Measurements from ENCODE around the gene CALU.

The CALU gene

GRCh38 chr7:128726059-128726736 is 13.0 kb upstream of the CALU start:
- DNase-seq, result no peak

- no peak for DNase-seq
These were observed 12.5 kb upstream of the CALU start for GRCh38 chr7:128726737-128727072.

GRCh38 chr7:128727239-128727638 is 11.9 kb upstream of the CALU start:
- DNase-seq, result no peak

GRCh38 chr7:128728598-128728997 is 10.6 kb upstream of the CALU start:
- DNase-seq, result no peak

- DNase-seq, result no peak
These were observed 9.7 kb upstream of the CALU start for GRCh38 chr7:128729494-128729893.

GRCh38 chr7:128731184-128731583 is 8.0 kb upstream of the CALU start:
- no peak for DNase-seq

DNA sequence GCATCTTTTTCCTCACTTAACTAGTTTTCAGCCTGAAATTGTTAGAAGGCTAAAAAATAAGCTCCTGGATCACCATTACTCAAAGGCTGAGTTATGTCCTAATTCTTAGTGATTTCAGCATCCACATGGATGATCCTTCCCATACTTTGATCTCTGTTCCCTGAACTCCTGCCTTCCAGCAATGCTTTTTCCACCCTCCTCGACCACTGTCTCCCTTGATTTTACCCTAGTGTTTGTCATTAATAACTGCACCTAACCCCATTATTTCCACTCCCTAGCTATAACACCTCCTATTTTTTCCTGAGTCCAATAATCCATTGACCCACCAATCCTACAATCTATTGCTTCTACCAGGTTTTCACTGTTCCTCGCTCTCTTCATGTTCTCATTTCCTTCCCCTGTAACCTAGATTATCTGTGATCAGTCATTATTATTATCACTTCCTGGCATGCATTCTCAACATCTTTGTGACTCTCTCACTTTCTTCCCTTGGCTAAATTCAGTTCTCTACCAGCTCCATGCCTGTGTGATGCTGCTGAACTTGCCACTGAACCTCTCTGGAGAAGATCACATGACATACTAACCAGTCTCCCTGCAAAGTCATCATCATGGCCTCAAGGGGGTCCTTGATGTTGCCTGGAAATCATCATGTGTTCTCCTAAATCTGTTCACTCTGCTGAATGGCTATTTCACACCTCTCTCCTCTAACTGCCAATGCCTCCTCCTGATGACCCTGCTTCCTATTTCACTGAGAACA is 6.5 kb upstream of the CALU start:
- DNase-seq, result no peak

- DNase-seq, result no peak
These were observed 5.9 kb upstream of the CALU start for GRCh38 chr7:128733278-128733645.

GRCh38 chr7:128734890-128735289 is 4.3 kb upstream of the CALU start:
- no peak for DNase-seq

DNA sequence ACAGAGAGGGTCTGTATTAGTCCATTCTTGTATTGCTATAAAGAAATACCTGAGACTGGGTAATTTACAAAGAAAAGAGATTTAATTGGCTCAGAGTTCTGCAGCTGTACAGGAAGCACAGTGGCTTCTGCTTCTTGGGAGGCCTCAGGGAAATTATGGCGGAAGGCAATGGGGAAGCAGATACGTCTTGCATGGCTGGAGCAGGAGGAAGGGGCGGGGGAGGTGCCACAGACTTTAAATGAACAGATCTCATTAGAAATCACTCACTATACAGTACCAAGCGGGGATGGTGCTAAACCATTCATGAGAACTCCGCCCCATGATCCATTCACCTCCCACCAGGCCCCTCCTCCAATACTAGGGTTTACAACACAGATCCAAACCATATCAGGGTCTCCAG is 3.7 kb upstream of the CALU start:
- no peak for DNase-seq

GRCh38 chr7:128737441-128737840 is 1.7 kb upstream of the CALU start:
- no peak for DNase-seq

DNA sequence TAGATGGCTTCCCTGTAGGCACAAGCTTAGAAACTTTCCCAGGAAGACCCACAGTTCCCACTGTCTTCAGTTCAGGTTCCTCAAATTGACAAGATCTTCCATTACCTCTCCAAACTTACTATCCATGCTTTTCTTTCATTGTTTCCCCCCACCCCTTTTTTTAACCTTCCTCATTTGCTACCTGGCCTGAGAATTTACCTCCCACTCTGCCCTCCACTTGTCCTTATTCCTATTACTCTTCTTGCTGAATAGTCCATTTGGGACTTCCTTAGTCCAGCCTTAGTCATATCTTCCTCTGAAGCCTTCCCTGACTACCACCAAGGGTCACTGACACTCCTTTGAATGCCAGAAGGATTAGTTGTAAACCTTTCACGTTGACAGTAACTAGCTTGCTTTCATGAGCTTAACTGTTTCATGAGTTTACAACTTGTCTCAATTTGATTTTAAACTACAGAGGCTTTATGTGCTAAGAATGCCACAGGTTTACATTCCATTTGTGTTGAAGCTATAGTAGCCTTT is 1.2 kb upstream of the CALU start:
- DNase-seq, result no peak

DNA sequence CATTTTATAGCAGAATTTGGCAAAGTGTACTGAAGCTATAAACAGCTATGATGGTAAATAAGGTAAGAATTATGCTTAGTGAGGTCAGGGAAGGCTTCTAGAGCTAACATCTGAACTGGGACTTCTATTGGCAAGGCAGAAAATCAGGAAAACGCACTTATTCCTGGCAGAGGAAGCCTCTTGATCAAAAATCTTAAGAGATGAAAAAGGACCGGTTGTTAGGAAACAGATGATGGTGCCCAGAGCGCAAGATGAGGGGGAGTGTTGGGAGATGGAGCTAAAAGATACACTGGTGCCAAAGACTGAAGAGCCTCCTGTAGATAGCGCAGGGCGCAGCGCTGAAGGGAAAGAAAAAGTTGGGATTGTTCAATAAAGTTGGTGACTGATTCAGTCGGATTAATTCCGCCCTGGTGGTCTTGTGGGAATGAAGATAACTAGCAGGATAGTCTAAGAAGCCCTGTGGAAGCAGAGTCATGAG is 550 bp upstream of the CALU start:
- no peak for DNase-seq

DNA sequence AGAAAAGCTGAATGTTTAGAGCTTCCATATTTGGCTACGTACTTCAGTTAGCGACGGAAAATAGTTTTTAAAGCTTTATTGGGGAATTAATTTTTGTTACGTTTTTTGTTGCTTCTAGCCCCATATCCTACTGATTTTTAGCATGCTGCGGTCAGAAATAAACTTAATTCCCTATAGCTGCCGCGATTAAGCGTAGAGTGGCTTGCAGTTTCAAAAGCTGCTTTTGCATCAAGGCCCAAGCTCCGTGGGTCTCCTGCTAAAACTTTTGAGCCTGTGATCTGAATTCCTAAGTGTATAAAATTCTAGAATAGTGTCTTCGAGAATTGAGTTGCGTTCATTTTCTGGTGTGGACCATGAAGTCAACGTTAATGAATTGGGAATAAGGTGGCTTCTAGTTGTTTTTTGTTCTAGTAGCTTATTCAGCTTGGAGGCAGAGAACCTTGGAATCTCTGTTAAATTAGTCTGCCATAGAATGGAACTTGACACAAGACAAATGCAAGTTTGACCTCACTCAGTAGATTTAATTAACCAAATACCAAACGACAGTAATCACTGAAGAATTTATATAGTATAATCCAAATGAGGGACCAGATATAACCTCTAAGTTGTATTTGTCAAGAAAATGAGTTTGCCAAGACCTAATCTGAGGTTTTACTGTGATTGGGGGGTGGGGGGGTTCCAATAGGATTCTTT is 977 bp downstream of the CALU start:
- no peak for DNase-seq

GRCh38 chr7:128740996-128741395 is 1.8 kb downstream of the CALU start:
- no peak for DNase-seq

GRCh38 chr7:128741491-128741890 is 2.3 kb downstream of the CALU start:
- DNase-seq, result no peak

DNA sequence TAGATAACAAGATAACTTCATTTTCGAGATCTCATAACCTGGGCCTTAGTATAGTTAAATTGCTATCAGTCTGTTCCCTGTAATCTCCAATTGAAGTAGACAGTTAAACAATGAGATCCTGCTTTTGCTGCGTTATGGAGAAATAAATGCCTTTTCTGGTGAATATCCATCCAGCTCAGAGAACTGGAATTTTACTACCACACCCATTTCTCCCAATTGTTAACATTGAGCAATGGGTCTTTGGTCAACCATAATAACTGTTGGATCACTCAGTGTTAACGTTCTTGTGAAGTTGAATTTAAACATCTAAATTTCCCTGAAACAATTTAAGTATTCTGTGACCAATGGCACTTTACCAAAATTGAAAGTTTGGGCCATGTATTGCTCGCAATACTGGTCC is 3.0 kb downstream of the CALU start:
- no peak for DNase-seq

DNA sequence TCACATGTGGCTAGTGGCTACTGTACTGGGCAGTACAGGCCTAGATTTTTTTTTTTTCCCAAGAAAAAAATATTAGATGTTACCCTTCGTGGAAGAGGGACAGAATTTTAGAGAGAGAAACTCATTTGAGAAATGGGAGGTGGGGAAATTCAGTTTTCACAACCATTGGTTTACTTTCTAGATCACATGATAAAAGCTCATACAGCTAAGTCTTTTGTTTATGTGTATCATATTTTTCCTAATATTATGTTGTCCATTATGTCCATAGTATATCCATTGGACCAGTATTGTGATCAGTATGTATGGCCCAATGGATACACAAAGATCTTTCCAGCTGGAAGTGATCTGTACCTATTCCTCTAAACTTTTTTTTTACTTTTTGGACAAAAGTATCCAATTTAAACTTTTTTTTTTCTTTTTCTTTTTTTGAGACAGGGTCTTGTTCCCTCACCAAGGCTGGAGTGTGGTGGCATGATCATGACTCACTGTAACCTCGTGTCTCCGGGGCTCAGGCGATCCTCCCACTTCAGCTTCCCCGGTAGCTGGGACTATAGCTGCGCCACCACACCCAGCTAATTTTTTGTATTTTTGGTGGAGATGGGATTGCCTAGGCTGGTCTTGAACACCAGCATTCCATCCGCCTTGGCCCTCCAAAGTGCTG is 4.1 kb downstream of the CALU start:
- DNase-seq, result no peak

DNA sequence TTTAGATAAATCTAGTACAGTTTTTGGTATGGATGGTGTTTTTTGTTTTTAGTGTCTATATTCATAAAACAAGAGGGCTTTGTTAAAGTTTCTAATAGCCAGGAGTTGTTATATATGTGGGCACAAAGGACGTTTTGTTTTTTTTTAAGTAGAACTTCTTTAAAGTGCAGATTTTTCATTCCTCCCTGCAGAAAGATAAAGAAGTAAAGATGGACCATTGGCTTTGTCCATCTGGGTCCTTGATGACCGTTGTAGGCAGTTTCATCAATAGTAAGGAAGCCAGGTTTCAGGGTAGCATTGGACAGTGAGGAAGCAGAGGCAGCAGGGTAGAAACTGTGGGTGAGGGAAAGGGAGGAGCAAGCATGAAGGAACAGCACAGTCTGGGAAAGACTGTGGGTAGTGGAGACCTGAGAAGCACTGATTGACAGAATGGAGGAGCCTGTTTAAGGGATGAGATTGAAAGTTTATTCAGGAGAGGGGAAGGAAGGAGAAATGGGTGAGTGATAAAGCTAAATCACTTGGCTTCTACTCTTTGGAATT is 5.3 kb downstream of the CALU start:
- no peak for DNase-seq

DNA sequence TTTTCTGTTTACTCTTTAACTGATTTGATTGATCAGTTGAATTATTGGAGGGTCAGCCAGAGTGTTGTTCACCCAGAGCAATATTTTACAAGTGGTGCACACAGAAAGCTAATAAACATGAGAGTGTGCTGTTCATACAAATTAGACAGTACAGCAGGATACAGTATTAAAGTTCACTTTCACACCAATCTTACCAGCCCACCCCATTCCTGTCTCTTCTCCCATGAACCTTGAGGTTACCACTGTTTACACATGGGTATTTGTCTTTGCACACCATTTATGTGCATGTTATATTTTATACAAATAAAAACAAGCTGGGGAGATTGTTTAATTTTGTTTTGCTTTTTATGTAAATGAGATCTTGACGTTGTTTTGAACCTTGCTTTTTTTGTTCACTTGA is 6.5 kb downstream of the CALU start:
- no peak for DNase-seq

GRCh38 chr7:128747327-128748079 is 8.3 kb downstream of the CALU start:
- DNase-seq, result no peak

- no peak for DNase-seq
These were observed 13.1 kb downstream of the CALU start for GRCh38 chr7:128752251-128752650.

All from NCI-H526 treated with DMSO at 0.1 percent for 48 hours (cell line).